HCT116 (cell line): Measurements from ENCODE around the gene HOXB7.

ENCODE experiments used
- EZH2phosphoT487 ChIP-seq: fragments of 200-600 bp; IDR thresholded peaks from 2 replicates; pipeline ENCODE4 v1.6.1; 2018; ENCODE audit warnings: antibody characterized with exemption, borderline replicate concordance
- TF ChIP-seq, protein P1 (sequence below), 3 experiments: fragments of 200-600 bp in 1 of 3; sonication (generic) in 1 of 3; IDR thresholded peaks in 2 of 3; conservative IDR thresholded peaks in 1 of 3; 2 replicates each; pipeline ENCODE4 v1.5.1; 2012 to 2017; ENCODE audit warnings: low read depth in 2 of 3, low read length in 2 of 3, antibody characterized with exemption in 1 of 3, borderline replicate concordance in 1 of 3, control low read depth in 1 of 3, mild to moderate bottlenecking in 1 of 3, mixed read lengths in 1 of 3, mixed run types in 1 of 3, moderate library complexity in 1 of 3; ENCODE audit not compliant: insufficient read depth in 1 of 3

DNA sequence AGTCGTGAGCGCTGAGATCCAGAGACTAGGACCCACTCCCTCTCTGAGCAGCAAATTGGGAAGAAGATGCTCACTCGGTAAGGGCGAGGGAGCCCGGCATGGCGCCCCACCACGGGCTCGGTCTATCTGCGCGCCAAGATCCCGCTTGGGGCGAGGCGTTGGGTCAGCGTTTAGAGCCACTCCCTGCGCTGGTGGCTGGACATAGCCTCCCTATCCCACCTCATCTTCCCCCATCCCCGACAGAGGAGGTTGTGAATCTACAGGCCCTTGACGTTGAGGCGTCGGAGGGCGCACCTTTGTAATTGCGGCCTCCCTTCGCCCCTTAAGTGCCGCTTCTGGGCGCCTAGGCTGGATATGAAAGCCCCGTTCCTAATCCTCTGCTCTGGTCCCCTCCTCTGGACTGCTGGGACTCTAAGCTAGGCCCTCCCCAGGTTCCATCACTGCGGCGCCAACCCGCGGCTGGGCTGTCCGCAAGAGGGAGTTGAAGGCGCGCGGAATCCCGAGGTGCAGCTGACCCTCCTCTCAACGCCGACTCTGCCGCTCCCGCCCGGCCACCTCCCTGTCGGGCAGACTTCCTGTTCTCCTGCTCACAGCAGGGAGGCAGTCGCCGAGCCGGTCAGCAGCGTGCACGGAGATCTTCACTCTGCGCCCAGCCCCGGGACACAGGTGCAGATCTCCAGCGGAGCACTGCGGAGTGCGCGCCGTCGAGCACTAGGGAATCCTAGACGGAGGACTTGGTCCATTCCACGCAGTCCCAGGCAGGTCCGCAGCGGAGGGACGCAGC is 31.4 kb upstream of the HOXB7 start:
- TF ChIP-seq, protein P1, sequence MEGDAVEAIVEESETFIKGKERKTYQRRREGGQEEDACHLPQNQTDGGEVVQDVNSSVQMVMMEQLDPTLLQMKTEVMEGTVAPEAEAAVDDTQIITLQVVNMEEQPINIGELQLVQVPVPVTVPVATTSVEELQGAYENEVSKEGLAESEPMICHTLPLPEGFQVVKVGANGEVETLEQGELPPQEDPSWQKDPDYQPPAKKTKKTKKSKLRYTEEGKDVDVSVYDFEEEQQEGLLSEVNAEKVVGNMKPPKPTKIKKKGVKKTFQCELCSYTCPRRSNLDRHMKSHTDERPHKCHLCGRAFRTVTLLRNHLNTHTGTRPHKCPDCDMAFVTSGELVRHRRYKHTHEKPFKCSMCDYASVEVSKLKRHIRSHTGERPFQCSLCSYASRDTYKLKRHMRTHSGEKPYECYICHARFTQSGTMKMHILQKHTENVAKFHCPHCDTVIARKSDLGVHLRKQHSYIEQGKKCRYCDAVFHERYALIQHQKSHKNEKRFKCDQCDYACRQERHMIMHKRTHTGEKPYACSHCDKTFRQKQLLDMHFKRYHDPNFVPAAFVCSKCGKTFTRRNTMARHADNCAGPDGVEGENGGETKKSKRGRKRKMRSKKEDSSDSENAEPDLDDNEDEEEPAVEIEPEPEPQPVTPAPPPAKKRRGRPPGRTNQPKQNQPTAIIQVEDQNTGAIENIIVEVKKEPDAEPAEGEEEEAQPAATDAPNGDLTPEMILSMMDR (IDR thresholded peaks at IDR 0.05 in 2 of 3, conservative IDR thresholded peaks at IDR 0.05 in 1 of 3; ENCODE audit: borderline replicate concordance in 1 of 3, insufficient read depth in 1 of 3, low read depth in 2 of 3, low read length in 2 of 3): no peak
- no peak for TF ChIP-seq EZH2phosphoT487
